Activated CD4-positive, alpha-beta T cell treated with anti-CD3 and anti-CD28 coated beads, Interleukin-2, amount 50 U/mL, for 1 hour (primary cell): ENCODE data around the gene GET4.
"Not testable (repeated sequence)": the region's sequence is repeated elsewhere in the genome, so short reads cannot be mapped to it uniquely, and the experiment has no call there.

Experiments used
- DNase-seq: peaks from one replicate; pipeline ENCODE4 v3.0.0-alpha.2; 2020

GET4 gene

DNA sequence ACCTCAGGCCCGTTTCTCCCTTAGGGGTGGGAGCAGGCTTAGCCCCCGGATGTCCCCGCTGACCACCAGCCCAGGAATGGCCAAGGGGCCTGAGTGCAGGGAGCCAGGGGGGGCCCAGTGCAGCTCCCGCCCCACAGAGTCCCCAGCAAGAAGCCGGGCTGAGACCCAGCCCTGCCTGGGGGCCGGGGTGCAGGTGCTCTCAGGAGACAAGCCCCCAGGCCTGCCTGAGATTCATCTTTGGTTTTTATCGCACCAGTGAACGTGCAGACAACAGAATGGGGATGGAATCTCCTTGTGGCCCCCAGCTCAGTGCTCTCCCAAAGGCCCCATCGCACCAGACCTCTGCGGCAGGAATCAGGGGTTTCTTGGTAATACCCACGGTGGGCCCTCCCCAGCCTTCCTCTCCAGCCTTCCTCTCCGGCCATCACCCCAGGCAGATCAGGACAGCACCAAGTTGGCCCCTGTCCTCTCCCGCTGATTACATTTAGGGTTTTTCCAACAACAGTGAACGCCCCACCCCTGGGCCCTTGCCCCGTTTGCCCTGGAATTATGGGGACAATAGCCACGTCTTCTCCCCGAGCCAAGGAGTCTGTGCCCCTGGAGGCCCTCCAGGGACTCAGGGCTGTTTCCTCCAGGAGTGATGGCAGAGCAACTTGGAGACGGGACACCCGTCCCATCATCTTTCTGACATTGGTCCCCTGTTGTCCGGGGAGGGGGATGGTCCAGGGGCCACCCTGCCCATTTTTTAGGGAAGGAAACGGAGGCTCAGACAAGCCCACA, 55.7 kb downstream of the GET4 start:
- DNase-seq, result no peak

DNA sequence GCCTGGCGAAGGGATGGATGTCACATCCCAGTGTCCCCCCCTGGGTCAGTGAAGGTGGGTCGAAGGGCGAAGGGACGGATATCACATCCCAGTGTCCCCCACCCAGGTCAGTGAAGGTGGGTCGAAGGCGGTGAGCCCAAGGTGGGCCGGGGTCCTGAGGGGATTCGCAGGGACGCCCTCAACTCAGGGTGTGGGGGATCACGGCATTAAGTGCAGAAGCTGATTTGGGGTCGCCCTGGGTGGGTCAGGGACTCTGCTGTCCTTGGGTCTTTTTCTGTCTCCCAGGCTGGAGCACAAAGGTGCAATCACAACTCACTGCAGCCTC, 56.3 kb downstream of the GET4 start:
- no peak for DNase-seq

DNA sequence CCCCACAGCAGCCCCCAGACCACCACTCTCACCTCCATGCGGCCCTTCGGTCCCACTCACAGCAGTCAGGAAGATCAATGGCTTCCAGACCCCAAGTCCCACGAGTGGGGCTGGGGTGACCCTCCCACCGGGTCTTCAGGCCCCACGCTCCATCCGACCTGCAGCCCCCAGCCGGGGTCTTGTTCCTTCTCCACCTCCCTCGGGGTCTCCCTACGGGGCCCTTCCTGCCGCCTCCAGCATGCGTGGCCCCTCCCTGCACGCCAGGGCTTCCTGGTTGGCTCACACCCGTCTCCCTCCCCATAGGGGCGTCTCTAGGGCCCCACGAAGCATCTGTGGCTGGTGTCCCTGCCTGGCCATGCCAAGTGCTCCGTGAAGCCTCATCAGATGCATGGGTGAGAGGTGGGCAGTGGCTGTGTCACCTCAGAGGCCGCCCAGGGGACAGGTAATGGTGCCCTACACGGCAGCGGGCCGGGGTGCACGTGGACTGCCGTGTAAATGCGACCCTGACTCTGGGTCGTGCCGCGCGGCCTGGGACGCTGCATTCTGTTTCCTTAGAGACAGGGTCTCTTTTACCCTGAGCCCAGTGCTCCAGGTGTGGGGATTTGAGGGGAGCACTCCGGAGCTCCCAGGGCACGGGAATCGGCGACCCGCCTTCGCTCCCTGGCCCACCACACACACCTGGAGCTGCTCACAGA, 58.3 kb downstream of the GET4 start:
- no peak for DNase-seq

- no peak for DNase-seq
Observed at GRCh38 chr7:935164-935873, 59.0 kb downstream of the GET4 start.

- no peak for DNase-seq
Observed at GRCh38 chr7:935874-936385, 59.6 kb downstream of the GET4 start.

DNA sequence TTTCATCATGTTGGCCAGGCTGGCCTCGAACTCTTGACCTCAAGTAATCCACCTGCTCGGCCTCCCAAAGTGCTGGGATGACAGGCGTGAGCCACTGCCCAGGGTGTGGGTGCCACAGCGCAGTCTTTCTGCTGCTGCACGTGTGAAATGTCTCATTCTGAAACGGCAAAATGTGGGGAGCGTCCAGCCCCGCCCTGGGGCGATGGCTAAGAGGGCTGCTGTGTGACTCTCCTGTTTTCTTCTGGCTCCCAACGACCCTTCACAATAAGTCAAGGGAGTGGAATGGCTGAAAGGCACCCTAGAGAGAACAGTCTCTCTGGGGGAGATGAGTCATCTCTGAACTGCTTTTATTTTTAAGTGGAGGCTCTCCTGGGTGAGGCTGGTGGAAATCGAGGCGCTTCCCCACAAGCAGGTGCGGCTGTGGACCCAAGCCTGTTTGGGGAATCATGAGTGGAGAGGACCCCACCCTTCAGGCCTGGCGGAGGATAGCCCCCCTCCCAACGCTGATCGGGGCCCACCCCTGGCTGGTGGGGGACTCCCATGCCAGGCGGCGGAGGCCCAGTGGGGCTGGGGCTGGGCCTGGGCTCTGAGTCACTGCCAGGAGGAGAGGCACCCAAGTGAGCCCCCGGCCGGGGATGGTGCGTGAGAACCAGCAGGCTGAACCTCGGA, 60.2 kb downstream of the GET4 start:
- DNase-seq, result no peak

GRCh38 chr7:937856-938484, 61.6 kb downstream of the GET4 start:
- DNase-seq, result no peak

- no peak for DNase-seq
Observed at GRCh38 chr7:938546-939185, 62.3 kb downstream of the GET4 start.

DNA sequence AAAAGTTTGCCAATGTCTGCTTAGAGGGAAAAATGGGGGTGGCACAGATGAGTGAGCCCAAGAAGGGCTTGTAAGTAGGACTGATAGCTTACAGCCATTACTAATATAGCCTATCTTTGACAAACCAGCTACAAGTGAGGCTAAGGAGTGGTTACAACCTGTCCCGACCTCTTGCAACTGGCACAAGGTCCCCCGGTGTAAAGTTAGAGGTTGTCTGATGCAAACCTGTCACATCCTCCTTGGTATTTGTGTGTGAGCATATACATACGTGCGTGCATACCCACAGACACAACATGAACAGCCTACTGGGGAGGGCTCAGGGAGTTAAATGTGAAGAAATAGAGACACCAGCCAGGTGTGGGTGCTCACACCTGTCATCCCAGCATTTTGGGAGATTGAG, 63.5 kb downstream of the GET4 start:
- DNase-seq, result no peak

GRCh38 chr7:940599-941408, 64.5 kb downstream of the GET4 start:
- no peak for DNase-seq

DNA sequence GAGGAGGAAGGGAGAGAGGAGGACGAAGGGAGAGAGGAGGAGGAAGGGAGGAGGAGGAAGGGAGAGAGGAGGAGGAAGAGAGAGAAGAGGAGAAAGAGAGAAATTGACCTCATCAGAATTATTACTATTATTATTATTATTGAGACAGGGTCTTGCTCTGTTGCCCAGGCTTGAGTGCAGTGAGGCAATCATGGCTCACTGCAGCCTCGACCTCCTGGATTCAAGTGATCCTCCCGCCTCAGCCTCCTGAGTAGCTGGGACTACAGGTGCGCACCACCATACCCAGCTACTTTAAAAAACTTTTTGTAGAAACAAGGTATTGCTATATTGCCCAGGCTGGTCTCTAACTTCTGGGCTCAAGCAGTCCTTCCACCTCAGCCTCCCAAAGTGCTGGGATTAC, 67.4 kb downstream of the GET4 start:
- DNase-seq, result not testable (repeated sequence)

- DNase-seq, result no peak
Observed at GRCh38 chr7:944744-945143, 68.4 kb downstream of the GET4 start.

DNA sequence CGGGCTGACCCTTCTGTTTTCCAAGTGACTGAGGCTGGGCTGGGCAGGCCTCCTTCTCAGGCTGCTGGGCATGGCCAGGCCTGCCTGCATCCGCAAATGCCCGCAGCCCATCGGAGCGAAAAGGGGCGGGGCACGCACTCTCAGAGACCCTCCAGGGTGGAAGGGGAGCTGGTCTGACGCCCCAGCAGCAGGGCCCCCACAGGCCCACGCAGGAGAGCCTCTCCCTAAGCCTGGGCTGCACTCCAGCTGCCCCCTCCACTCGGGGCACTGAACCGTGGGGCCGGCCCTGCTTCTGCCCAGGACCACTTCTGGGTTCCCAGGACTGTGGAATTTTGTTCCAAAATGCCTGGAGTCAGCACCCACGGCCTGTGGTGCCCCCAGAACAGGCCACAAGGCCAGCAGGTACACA, 68.8 kb downstream of the GET4 start:
- no peak for DNase-seq

- DNase-seq, result no peak
Observed at GRCh38 chr7:945556-946255, 69.4 kb downstream of the GET4 start.
